Measurements from ENCODE around the gene CCDC60.

DNA sequence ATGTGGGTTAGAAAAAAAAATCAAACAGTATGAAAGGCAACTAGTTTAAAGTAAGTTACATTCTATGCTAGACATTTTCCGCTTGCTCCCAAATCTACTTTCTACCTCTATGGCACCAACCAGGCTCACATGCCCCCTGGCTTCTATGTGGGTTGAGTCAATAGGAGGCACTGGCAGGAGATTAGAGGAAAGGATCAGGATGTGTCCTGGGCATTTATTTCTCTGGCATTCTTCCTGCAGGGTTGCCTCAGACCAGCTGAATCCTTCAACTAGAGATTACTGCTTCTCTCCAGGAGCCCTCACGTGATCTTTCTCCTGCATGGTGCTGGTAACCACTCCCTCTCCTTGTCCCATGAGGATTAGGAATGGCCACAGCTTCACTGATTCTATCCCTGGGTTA is 14.9 kb upstream of the CCDC60 start:
- TF ChIP-seq, protein P1, sequence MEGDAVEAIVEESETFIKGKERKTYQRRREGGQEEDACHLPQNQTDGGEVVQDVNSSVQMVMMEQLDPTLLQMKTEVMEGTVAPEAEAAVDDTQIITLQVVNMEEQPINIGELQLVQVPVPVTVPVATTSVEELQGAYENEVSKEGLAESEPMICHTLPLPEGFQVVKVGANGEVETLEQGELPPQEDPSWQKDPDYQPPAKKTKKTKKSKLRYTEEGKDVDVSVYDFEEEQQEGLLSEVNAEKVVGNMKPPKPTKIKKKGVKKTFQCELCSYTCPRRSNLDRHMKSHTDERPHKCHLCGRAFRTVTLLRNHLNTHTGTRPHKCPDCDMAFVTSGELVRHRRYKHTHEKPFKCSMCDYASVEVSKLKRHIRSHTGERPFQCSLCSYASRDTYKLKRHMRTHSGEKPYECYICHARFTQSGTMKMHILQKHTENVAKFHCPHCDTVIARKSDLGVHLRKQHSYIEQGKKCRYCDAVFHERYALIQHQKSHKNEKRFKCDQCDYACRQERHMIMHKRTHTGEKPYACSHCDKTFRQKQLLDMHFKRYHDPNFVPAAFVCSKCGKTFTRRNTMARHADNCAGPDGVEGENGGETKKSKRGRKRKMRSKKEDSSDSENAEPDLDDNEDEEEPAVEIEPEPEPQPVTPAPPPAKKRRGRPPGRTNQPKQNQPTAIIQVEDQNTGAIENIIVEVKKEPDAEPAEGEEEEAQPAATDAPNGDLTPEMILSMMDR (conservative IDR thresholded peaks at IDR 0.05): no peak
- no peak for TF ChIP-seq ZFX (IDR thresholded peaks at IDR 0.05)

All from C4-2B (cell line).